GM12878 (cell line): ENCODE measurements around the gene FOXP1.

Experiments
- BACH1 ChIP-seq: fragments of 450-650 bp; IDR thresholded peaks from 2 replicates; pipeline ENCODE4 v1.6.1; 2017; ENCODE audit warnings: mild to moderate bottlenecking, borderline replicate concordance
- BHLHE40 ChIP-seq, 2 experiments: fragments of 450-650 bp in 1 of 2; IDR thresholded peaks; 2 replicates each; pipeline ENCODE4 v1.6.1; 2011 to 2017; ENCODE audit warnings: low read depth in 2 of 2, borderline replicate concordance in 1 of 2, improper control_type of control experiment in 1 of 2, low read length in 1 of 2, mild to moderate bottlenecking in 1 of 2
- FOXK2 ChIP-seq: fragments of 450-650 bp; IDR thresholded peaks from 2 replicates; pipeline ENCODE4 v1.6.1; 2017; ENCODE audit warnings: mild to moderate bottlenecking, moderate library complexity
- MAX ChIP-seq: IDR thresholded peaks from 2 replicates; pipeline ENCODE4 v1.6.1; 2012; ENCODE audit warnings: low read depth, low read length, improper control_type of control experiment
- NR2C2 ChIP-seq: IDR thresholded peaks from 2 replicates; pipeline ENCODE4 v1.6.1; 2011; ENCODE audit warnings: borderline replicate concordance, low read depth; ENCODE audit not compliant: control insufficient read depth, insufficient read length
- TCF7 ChIP-seq: IDR thresholded peaks from 2 replicates; pipeline ENCODE4 v1.6.1; 2014; ENCODE audit warnings: antibody characterized with exemption, borderline replicate concordance
- YY1 ChIP-seq: IDR thresholded peaks from 2 replicates; pipeline ENCODE4 v1.6.1; 2011; ENCODE audit warnings: low read depth, mild to moderate bottlenecking, low read length
- TF ChIP-seq, protein P1 (sequence below), 3 experiments: IDR thresholded peaks in 2 of 3; conservative IDR thresholded peaks in 1 of 3; 2 replicates each; pipeline ENCODE4 v1.5.1; 2011; ENCODE audit warnings: low read depth in 3 of 3, low read length in 3 of 3, mild to moderate bottlenecking in 3 of 3, control low read depth in 2 of 3, moderate library complexity in 2 of 3, inconsistent platforms in 1 of 3, mixed read lengths in 1 of 3; ENCODE audit not compliant: control insufficient read depth in 2 of 3, insufficient read depth in 1 of 3; ENCODE audit errors: extremely low read depth in 1 of 3

- TF ChIP-seq, protein P1, sequence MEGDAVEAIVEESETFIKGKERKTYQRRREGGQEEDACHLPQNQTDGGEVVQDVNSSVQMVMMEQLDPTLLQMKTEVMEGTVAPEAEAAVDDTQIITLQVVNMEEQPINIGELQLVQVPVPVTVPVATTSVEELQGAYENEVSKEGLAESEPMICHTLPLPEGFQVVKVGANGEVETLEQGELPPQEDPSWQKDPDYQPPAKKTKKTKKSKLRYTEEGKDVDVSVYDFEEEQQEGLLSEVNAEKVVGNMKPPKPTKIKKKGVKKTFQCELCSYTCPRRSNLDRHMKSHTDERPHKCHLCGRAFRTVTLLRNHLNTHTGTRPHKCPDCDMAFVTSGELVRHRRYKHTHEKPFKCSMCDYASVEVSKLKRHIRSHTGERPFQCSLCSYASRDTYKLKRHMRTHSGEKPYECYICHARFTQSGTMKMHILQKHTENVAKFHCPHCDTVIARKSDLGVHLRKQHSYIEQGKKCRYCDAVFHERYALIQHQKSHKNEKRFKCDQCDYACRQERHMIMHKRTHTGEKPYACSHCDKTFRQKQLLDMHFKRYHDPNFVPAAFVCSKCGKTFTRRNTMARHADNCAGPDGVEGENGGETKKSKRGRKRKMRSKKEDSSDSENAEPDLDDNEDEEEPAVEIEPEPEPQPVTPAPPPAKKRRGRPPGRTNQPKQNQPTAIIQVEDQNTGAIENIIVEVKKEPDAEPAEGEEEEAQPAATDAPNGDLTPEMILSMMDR (IDR thresholded peaks at IDR 0.05 in 2 of 3, conservative IDR thresholded peaks at IDR 0.05 in 1 of 3; ENCODE audit: control insufficient read depth in 2 of 3, extremely low read depth in 1 of 3, insufficient read depth in 1 of 3, low read depth in 3 of 3, low read length in 3 of 3), result no peak
- TF ChIP-seq BHLHE40 (IDR thresholded peaks at IDR 0.05; ENCODE audit: borderline replicate concordance in 1 of 2, low read depth in 2 of 2, low read length in 1 of 2), result no peak
- TF ChIP-seq MAX, result no peak
- no peak for TF ChIP-seq TCF7
- TF ChIP-seq FOXK2, result no peak
- TF ChIP-seq YY1, result no peak
- no peak for TF ChIP-seq NR2C2
- TF ChIP-seq BACH1, result no peak
Observed at GRCh38 chr3:71072986-71073385, 510.5 kb downstream of the FOXP1 start.
